ENCODE measurements around the gene HEY2.
"Not testable (repeated sequence)": the region's sequence is repeated elsewhere in the genome, so short reads cannot be mapped to it uniquely, and the experiment has no call there.

Gene HEY2

DNA sequence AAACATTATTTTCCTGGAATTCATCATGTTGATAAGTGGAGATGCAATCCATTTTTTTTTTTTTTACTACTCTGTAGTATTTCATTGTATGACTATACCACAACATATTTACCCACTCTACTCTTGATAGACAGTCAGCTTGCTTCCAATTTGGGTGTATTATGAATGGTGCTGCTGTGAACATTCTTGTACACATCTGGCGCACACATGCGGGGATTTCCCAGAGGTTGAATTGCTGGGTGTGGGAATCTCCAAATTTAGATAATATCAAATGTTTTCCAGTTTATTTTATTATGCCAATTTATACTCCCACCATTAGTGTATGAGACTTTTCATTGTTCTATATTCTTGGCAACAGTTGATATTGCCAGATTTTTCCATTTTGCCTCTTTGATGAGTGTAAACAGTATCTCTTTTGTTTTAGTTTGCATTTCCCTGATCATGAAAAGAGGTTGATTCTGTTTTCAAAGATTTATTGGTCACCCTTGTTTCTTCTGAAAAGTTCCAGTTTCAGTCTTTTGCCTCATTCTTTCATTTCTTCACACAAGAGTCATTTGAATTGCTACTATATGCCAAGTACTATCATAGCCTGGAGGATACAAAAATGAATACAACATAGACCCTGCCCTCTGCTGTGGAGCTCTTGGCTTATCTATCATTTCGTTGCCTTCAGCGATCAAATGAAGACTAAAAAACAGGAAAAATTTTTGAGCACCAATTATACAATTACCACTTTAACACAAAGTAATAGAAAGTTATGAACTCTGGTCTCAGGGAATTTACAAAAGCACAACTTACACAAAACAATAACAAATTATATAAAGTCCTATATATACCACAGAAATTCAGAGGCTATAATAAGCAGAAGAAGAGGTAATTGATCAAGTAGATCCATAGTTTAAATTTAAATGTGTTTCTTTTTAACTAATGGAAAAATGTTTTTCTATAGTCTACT, 24.2 kb downstream of the HEY2 start:
- DNase-seq (ENCODE audit: low spot score) = no peak

DNA sequence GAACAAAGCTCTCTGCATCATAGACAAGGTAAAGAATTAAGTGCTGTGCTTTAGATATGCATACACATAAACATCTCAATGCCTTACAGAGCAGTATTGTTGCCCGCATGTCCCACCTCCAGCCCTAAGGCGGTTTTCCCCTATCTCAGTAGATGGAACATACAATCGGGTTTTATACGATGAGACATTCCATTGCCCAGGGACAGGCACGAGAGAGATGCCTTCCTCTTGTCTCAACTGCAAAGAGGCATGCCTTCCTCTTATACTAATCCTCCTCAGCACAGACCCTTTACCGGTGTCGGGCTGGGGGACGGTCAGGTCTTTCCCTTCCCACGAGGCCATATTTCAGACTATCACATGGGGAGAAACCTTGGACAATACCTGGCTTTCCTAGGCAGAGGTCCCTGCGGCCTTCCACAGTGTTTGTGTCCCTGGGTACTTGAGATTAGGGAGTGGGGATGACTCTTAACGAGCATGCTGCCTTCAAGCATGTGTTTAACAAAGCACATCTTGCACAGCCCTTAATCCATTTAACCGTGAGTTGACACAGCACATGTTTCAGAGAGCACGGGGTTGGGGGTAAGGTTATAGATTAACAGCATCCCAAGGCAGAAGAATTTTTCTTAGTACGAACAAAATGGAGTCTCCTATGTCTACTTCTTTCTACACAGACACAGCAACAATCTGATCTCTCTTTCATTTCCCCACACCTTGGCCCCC, 26.8 kb downstream of the HEY2 start:
- not testable (repeated sequence) for DNase-seq (ENCODE audit: low spot score)

DNA sequence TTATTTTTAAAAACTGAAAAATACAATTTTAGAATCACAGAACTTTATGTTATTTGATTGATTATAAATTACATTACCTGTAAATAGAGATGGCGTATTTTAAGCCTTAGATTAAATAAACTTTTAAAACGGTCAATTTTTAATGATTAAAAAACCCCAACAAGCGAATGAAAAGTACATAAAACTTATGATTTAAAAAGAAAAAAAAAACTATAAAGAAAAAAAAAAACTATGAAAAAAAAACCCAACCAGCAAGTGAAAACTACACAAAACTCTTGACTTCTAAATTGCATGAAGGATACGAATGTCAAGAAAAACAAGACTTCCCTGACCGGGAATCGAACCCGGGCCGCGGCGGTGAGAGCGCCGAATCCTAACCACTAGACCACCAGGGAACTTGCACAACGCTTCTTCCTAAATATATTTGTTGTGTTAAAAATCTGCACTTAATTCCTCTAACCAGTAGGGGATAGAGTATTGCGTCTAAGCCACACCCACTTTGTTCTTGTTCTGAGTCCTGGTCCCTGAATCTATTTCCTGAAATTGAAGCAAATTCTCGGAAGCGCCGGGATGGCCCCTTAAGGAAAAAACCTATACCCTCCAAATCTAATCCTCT, 30.6 kb downstream of the HEY2 start:
- DNase-seq (ENCODE audit: low spot score) = peak; percentile 93

DNA sequence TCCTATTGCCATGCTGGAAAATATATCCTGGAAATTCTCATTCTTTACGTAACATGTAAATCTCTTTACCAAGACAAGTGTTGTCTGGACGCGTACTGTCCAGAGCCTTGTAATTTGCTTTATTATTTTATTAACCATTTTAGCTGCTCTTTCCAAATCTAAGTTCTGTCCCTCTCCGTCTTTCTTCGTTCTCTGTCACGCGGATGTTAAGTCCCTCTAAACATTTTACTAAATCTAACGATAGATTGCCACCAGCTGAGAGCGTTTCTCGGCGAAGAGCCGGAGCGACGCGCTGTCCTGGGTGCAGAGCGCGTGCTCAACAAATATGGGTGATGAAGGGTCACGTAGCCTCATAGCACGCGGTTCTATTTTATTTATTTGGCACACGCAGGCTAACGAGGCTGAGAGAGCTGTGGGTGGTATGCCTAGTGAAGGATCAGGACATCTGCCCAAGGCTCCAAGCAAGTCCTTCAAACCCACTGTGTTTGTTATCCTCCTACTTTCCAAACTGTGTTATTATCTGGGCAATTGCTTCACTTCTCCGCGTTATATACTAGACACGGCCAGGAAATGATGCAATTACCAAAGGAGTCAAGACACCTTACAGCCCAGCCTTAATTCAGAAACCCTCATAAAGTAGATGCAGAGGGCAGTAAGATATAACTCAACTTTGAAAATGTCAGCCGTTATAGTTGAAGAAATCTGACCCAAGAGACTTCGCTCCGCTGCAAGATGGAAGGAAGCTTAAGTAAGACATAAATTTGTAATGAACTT, 31.3 kb downstream of the HEY2 start:
- DNase-seq (ENCODE audit: low spot score) = peak; percentile 76

DNA sequence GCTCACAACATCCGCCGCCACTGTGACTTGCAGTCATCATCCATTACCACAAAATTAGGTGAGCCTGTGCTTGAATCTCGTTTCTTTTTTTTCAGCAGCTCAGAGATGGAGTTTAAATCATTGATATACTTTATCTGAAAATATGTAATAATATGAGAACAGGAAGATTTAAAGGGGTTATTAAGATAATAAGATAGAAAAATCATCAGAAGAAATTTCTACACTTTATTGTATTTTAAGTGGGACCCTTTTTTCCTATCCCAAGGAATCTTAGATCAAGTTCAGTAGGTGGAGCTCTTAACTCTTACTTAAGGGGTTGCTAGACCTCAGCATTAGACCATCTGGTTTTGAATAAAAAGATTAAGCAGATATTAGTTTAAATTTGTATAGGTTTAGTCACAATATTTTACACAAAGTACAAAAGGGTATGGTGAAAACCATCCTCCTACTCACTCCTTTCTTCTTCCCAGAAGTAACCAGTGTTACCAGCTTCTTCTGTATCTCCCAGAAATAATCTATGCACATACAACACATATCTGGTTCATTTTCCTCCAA, 32.0 kb downstream of the HEY2 start:
- DNase-seq (ENCODE audit: low spot score) = no peak

DNA sequence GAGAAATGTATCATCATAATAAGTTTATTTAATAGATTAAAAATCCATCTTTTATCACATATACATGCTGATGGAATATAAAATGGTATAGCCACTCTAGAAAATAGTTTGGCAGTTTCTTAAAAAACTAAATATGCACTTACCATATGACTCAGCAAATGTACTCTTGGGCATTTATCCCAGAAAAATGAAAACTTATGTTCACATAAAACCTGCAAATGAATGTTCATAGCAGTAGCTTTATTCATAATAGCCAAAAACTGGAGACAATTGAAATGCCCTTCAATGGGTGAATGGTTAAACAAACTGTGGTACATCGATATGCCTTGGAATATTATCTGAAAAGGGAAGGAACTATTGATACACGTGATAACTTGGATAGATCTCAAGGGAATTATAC, 34.9 kb downstream of the HEY2 start:
- no peak for DNase-seq (ENCODE audit: low spot score)

DNA sequence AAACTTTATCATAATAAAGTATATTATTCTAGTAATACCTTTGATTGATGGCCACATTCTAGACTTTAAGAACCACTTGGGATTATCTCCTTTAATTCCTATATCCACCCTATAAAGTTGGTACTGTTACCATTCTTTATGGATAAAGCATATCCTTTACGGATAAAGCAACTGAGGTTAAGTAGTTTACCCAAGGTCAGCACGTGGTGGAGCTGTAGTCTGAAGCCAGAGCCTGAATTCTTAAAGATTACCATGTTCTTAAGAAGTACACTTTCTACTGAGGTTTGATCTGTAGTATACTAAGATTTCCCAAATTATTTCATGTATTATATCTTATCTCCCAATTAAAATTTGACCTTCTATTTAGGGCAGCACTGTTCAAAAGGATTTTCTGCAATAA, 38.4 kb downstream of the HEY2 start:
- DNase-seq (ENCODE audit: low spot score) = no peak

DNA sequence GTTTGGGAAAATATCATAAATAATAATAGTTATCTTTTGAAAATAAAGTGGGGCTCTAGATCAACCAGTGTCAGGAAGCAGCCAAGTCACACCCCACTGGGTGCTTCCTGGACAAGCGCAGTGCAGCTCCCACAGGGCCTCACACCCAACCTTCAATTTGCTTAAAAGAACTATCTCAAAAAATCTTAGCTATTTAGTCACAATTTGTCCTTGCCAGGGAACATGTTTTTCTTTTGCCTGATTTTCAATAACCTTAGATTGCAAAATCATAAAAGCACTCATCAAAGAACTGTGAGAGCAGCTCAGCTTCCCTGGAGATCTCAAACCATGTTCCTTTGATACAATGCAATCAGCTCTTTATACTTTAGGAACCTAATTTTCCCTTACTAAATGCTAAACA, 39.7 kb downstream of the HEY2 start:
- DNase-seq (ENCODE audit: low spot score) = no peak

DNA sequence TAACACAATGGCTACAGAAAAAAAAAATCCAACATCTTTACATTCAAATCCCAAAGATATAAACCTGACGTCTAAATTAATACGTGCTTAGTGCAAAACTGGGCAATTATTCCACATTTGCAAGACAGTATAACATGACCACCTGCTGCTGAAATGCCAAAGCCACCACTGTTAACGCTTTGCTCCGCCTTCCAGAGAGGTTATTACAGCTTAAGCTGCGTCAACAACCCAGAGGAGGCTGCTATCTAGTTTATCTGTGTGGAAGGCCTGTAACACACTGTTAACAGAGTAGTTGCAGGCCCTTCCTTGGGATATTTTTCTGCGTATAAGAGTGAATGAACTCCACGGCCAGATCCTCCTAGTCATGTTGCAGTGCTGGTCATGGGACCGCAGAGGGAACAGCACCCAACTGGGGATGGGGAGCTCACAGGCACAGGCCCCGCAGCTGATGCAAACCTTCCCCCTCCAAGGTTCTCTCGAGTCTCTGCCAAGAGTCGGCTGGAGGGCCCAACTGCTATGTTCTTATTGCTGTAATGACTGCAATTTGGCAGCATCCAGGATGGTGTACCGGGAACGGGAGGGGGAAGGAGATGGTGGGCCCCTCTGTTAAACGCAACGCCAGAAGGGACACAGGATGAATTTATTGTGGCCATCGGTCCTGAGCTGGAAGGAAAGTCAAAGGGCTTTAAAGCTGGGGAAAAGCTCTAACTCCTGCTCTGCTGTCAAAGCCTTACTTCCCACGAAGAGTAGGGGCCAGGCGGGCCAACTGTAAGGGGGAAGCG, 40.3 kb downstream of the HEY2 start:
- no peak for DNase-seq (ENCODE audit: low spot score)

DNA sequence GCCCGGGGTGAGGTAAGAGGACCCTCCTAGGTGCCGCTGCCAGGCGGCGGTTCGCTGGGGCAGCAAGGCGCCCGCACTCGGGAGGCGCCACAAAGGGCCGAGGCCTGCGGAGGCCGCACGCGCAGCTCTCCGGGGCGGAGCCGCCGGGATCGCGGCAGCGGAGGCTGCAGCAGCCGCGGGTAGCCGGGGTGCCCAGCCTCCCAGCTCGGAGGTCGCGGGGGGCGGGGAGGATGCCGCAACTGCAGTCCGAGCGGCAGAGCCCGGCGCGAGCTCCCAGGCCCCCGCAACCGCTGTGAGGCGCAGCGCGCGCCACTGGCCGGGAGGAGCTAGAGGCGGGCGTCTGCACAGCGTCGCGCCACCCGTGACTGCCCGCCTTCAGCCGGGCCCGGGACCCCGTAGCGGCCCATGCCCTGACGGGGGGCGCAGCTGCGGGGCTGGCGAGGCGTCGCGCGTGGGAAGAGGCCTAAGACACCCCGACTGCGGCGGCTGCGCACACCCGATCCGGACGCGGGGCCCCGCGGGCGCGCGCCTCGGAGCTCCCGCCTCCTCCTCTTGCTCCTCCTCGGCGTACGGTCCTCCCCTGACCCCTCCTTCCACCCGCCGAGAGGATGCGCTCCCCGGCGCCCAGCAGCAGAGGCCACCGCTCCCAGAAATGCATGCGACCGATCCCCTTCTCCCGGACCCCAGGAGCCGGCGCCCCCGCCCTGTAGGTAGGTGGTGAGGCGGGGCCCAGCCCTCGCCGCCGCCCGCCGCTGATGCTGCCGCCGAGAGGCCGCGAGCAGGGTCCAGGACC, 41.1 kb downstream of the HEY2 start, which contains the start of gene NCOA7:
TSS of gene NCOA7 (plus strand) at position 603 of the 793 bp plus-strand sequence. CDS start 24,395 bp downstream, outside the sequence.
- DNase-seq (ENCODE audit: low spot score) = peak; percentile 90

DNA sequence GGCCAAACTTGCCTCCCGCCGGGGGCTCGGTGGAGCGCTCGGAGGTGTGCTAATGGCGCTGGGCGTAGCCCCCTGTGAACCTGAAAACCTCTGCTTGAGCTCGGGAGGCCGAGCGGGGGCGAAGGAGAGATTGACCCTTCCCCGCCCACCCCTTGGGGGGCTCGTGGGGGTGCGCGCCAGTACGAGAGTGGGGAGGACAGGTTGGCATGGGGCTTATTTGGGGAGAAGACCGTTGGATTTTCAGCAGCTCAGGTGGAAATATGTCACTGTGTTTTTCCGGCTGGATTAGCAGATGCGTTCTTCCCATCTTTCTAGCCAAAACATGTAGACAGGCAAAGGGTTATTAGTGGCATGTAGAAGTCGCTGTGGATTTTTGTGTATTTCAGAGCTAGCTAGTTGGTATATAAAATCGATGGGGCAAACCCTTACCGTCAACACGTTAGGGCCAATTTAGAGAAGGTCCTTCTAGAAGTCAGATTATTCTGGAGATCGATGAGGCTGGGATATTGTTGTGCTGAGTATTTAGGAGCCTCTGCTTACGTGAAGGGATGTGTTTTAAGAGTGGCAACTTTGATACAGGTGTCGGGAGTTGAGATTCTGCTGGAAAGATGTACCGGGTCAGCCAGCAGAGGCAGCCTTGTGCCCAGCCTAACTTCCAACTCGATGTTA, 41.9 kb downstream of the HEY2 start:
- no peak for DNase-seq (ENCODE audit: low spot score)

DNA sequence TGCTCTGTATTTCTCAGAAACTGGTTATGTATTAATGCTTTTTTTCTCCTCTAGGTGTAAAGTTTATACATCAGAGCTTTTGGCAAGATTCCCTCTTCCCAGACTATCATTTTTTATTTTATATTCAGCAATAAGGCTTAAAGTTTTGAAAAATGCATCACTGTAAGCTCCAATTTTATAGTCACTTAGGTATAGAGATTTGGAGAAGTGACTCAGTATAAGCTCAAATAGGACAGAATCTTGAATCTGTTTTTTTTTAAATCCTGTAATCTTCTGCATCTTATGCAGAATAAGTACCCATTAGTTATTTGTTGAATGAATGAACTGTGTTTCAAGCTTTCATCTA, 42.4 kb downstream of the HEY2 start:
- no peak for DNase-seq (ENCODE audit: low spot score)

DNA sequence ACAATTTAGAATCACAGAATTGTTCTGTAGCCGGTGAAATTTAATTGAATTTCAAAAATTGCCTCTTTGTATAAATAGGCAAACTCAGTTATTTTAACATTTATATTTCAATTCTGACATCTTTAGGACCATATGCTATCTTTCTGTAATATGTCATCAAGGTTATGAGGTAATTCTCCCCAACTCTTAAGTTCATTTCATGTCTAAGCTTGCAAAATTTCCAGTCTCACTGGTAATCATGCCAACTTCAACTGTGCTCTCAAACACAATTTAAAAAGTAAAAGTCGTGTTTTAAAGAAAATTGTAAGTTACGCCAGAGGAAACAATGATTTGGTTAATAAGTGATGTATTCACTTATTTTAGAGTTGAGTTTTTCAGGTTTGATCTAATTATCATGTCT, 42.7 kb downstream of the HEY2 start:
- no peak for DNase-seq (ENCODE audit: low spot score)

DNA sequence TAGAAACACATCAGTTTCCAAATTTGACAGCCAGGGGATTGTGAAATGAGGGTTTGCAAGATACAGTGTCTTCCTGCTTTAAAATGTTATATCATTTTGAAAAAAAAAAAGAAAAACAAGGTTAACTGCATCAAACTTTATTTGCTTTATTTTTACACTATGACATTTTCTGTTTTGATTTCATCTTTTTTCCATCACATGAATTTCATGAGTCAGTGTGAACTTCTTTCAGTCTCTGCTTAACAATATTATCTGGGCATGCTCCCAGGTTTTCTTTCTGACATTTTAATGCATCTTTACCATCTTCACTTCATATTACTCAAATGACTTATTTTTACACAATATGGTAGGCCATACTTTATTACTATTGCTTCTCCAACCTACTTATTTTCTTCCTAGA, 43.2 kb downstream of the HEY2 start:
- no peak for DNase-seq (ENCODE audit: low spot score)

DNA sequence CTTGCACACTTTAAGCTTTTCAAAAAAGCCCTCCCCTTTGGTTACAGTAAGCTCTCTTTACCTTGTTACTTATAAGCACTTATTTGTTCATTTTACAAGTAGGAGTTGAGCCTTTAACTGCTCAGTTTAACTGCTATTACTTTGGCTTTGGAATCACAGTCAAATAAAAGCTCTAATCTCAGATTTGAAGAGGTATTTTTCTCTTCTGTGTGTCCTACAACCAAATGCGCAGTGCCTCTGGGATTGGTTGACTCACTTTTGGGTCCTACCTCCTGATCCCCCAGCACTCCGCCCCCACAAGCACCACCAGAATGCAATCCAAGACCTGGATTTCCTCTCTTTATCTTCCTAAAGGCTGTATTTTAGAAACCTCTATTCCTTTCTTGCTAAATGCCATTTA, 43.8 kb downstream of the HEY2 start:
- no peak for DNase-seq (ENCODE audit: low spot score)

DNA sequence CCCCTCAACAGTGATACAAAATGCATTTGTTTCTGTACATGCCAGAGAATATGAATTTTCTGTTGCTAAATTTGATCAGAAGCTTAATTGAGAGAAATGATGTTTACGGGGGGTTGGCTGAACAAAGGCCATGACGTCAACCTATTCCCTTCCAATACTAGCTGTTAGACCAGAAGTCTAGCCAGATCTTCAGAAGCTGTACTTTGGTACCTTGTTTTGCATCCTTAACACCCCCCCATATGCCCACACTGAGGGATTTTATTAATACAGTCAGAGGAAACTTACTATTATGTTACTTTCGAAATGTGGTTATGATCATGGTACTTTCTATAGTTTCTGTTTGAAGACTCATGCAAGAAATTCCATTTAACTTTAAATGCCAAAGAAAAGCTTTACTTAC, 44.4 kb downstream of the HEY2 start:
- DNase-seq (ENCODE audit: low spot score) = no peak

DNA sequence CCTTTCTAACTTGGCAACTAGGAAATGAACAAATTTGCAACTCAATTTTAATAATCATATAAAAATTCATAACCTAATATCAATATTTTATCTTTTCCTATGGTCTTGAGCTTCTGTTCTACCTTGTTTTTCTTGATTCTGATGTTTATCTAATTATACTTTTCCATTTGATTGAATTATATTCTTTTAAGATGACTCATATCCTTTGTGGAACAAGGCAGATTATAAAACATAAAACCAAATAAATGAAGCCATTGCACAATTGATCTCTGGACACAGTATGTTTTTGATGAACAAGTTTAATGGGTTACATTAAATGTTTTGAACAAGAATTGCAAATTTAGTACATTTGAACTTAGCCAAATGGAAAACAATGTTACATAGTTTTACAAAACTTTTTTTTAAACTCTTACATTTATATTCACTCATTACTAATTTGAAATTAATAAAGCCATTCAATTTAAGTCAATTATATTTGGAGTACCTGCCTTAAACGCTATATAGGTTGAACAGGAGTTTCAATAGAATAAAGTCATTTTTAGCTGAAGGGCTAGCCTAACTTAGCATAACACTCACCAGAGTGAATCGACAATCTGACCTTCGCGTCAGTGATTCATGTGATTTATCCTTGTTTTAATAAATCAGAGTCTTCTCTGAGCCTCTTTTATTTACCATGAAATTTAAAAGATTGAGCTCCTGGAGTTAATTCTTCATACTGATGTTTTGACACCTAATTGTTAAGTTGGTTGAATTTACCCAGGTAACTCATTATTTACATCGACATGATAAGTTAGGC, 45.1 kb downstream of the HEY2 start:
- DNase-seq (ENCODE audit: low spot score) = no peak

DNA sequence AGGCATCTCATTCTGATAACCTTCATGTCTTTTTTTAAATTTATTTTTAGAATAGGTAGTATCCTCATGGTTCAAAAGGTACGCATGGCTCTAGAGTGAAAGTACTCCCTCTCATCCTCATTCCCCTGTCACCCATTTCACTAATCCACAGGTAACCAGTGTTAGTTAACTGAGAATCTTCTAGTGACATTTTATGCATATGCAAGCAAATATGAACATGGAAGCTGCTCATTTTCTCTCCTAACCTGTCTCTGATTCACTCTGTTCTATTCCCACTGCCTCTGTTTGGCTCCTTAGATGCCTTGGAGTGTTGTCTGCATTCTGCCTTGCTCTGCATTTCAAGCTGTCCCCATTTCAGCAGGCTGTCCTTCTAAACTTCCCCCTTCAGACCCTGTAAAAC, 45.9 kb downstream of the HEY2 start:
- DNase-seq (ENCODE audit: low spot score) = no peak

All from left forelimb (tissue), 1 donor.